ENCODE data around the gene CYP2E1.
"Not testable (repeated sequence)": the region's sequence is repeated elsewhere in the genome, so short reads cannot be mapped to it uniquely, and the experiment has no call there.

The CYP2E1 gene

GRCh38 chr10:133577037-133577436 is 49.9 kb downstream of the CYP2E1 start:
- FAIRE-seq: not testable (repeated sequence)
